T-helper 2 cell treated with Interferon-gamma antibody and Interleukin-4, amounts not matched to agents 5 μg/mL and 100 μg/mL, for 36 hours (primary cell): ENCODE measurements around the gene MRM2.
"Not testable (repeated sequence)": the region's sequence is repeated elsewhere in the genome, so short reads cannot be mapped to it uniquely, and the experiment has no call there.

Experiments
- DNase-seq: peaks from one replicate; pipeline ENCODE4 v3.0.0; 2021; ENCODE audit warnings: low spot score
- H3K27ac Mint-ChIP-seq: one replicate; pipeline ENCODE4 v1.8.0; 2021; ENCODE audit warnings: mild to moderate bottlenecking, mixed read lengths
- H3K27me3 Mint-ChIP-seq: one replicate; pipeline ENCODE4 v1.8.0; 2021; ENCODE audit warnings: low read depth, mixed read lengths
- H3K36me3 Mint-ChIP-seq: one replicate; pipeline ENCODE4 v1.8.0; 2021; ENCODE audit warnings: low read depth, mixed read lengths
- H3K4me1 Mint-ChIP-seq: one replicate; pipeline ENCODE4 v1.8.0; 2021; ENCODE audit warnings: low read depth, mixed read lengths
- H3K4me3 Mint-ChIP-seq: one replicate; pipeline ENCODE4 v1.8.0; 2022; ENCODE audit warnings: mild to moderate bottlenecking, moderate library complexity, mixed read lengths
- H3K9me3 Mint-ChIP-seq: one replicate; pipeline ENCODE4 v1.8.0; 2021; ENCODE audit warnings: mixed read lengths

MRM2 gene

DNA sequence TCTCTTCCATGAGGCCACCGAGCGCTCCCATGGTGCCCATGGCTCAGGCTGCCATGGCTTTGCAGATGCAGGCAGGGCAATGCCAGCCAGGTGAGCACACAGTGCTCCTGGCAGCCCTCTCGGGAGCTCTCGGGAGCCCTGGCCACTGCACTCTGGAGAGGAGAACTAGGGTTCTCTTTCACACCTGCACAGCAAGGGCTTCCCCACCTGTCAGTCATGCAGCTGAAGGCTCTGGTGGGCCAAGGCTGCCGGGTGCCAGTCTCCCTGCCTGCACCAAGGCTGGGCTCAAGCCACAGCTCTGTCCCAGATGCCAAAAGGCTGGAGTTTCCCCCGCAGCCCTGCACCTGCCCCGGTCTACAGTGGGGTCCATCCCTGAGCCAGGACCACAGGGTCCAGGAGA is 32.7 kb upstream of the MRM2 start:
- no peaks in the 10 kb centered on the region for H3K36me3 Mint-ChIP-seq
- H3K27ac Mint-ChIP-seq, result no peak overlapping the region
- no peak for DNase-seq
- no peaks in the 10 kb centered on the region for H3K27me3 Mint-ChIP-seq
- peaks cover under 1% of the 10 kb centered on the region for H3K4me1 Mint-ChIP-seq
- H3K9me3 Mint-ChIP-seq, result no peaks in the 10 kb centered on the region
- H3K4me3 Mint-ChIP-seq, result no peak overlapping the region

DNA sequence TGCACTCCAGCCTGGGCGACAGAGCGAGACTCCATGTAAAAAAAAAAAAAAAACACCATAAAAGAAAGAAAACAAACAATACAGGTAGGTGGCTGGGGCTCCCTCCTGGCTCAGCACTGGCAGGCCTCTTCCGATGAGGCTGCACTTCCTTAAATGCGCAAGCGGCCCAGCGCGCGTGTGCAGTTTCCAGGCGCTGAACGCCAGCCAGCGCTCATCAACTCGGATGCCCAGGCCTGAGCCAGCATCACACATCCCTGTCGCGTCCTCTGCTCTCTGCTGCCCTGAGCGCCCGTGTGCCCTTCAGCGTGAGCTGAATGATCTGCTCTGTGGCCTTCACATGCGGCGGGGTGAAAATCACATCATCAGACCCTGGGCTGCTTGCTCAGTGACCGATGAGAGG is 31.9 kb upstream of the MRM2 start:
- Mint-ChIP-seq H3K4me3 (no peak overlapping the region), H3K27me3 (no peaks in the 10 kb centered on the region), H3K27ac (no peak overlapping the region), H3K9me3 (no peaks in the 10 kb centered on the region), H3K36me3 (peaks cover 2% of the 10 kb centered on the region), H3K4me1 (no peaks in the 10 kb centered on the region)
- DNase-seq, result no peak

- Mint-ChIP-seq H3K4me1 (no peaks in the 10 kb centered on the region), H3K4me3 (no peak overlapping the region), H3K9me3 (no peaks in the 10 kb centered on the region), H3K27me3 (no peaks in the 10 kb centered on the region), H3K27ac (no peak overlapping the region), H3K36me3 (peaks cover 2% of the 10 kb centered on the region)
- no peak for DNase-seq
Measured at GRCh38 chr7:2272031-2272430, 30.0 kb upstream of the MRM2 start.

DNA sequence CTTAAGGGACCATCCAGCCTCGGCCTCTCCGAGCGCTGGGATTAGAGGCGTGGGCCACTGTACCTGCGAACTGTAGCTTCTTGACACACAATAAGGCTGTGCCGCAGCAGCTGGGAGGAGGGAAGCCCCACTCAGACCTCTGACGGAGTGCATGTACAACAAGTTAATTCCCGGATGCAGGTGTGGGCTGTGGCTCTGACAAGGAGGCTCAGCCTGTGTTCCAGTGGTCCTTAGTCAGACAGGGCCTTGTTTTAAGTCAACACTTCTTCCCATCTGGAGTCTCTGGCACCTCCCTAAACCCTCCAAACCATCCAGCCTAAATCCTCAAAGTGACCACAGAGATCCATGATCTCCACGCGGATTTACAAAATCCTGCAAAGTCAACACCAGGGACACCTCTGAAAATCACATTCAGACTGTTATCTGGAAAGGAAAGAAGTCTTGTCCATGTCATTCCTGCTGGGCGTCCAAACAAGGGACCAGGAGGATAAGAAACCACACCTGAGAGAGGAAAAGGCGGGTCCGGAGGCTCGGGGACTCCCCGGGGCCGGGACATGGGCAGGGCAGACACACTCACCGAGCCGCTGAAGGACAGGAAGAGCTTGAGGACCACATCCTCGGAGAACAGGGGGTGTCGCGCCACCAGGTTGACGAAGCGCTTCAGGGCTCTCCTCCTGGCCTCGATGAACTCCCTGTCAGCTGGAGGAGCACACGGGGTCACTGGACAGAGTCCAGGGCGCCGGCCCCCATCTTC is 29.4 kb upstream of the MRM2 start:
- no peaks in the 10 kb centered on the region for H3K4me1 Mint-ChIP-seq
- no peak overlapping the region for H3K27ac Mint-ChIP-seq
- DNase-seq, result no peak
- no peak overlapping the region for H3K4me3 Mint-ChIP-seq
- peaks cover 2% of the 10 kb centered on the region for H3K36me3 Mint-ChIP-seq
- H3K27me3 Mint-ChIP-seq, result no peaks in the 10 kb centered on the region
- no peaks in the 10 kb centered on the region for H3K9me3 Mint-ChIP-seq

GRCh38 chr7:2270495-2270894 is 28.5 kb upstream of the MRM2 start:
- Mint-ChIP-seq H3K4me3 (no peak overlapping the region), H3K4me1 (no peaks in the 10 kb centered on the region), H3K27ac (no peak overlapping the region), H3K27me3 (no peaks in the 10 kb centered on the region), H3K9me3 (no peaks in the 10 kb centered on the region), H3K36me3 (peaks cover 2% of the 10 kb centered on the region)
- DNase-seq, result no peak

DNA sequence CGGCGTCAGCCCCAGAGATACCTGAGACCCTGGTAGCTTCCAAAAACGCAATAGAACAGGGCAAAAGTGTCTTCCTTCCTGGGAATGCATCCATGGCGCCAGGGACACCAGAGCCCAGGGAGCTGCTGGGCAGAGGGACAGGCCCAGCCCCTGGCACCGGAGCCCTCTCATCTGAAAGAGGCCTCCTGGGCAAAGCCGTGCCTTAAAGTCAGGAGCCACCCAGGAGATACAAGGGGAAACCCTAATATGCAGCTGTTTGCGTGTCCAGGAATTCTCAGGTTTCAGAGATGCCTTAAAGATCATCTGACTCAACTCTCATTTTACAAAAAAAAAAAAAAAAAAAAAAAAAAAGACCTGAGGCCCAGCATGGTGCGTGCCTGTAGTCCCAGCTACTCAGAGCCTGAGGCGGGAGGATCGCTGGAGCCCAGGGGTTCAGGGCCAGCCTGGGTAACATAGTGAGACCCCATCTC is 28.0 kb upstream of the MRM2 start:
- Mint-ChIP-seq H3K4me3 (no peak overlapping the region), H3K27ac (no peak overlapping the region), H3K9me3 (no peaks in the 10 kb centered on the region), H3K36me3 (peaks cover 2% of the 10 kb centered on the region), H3K27me3 (no peaks in the 10 kb centered on the region), H3K4me1 (no peaks in the 10 kb centered on the region)
- no peak for DNase-seq

GRCh38 chr7:2269089-2269990 is 27.3 kb upstream of the MRM2 start:
- not testable (repeated sequence) for H3K27me3 Mint-ChIP-seq, H3K4me3 Mint-ChIP-seq, H3K9me3 Mint-ChIP-seq, H3K27ac Mint-ChIP-seq, H3K36me3 Mint-ChIP-seq, H3K4me1 Mint-ChIP-seq, DNase-seq

DNA sequence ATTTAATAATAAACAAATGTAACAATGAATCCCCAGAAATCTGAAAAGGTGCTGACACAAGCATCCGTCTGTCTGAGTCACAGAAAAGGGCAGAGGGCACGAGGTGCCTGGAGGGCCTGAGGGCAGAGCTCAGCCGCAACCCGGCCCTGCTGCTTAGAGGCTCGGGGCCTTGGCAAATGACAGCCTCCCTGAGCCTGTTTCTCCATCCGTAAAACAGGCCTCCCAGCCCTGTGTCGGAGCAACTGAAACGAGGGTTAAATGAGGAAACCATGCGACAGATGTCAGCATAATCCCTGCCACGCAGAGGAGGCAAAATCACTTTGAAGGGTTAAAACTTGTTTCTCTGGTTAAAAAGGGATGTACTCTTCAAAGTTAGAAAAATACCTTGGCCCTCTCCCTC is 24.9 kb upstream of the MRM2 start:
- no peak overlapping the region for H3K27ac Mint-ChIP-seq
- no peak for DNase-seq

DNA sequence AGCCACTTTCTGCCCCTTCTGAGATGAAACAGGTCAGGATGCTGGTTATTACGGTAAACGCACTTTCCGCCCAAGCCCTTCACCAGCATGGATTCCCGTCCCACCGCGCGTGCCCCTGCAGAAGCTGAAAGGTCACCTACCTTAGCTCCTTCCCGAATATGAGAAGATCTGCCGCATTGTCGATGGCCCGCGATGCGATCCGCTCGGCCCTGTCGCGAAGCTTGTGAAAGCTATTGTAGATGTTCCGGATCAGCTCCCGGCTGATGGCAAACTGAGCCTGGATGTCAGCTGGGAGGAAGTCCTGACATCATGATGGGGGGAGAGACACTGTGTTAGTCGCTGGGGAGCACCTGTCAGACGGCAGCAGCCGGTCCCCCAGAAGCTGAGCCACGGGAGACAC is 22.2 kb upstream of the MRM2 start:
- no peaks in the 10 kb centered on the region for H3K27me3 Mint-ChIP-seq
- no peak overlapping the region for H3K4me3 Mint-ChIP-seq
- no peak overlapping the region for H3K27ac Mint-ChIP-seq

More for the DNA sequence above, 24.9 kb upstream of the MRM2 start:
- Mint-ChIP-seq H3K27me3 (no peaks in the 10 kb centered on the region), H3K36me3 (peaks cover 6% of the 10 kb centered on the region), H3K4me1 (peaks cover under 1% of the 10 kb centered on the region), H3K9me3 (no peaks in the 10 kb centered on the region), H3K4me3 (no peak overlapping the region)

DNA sequence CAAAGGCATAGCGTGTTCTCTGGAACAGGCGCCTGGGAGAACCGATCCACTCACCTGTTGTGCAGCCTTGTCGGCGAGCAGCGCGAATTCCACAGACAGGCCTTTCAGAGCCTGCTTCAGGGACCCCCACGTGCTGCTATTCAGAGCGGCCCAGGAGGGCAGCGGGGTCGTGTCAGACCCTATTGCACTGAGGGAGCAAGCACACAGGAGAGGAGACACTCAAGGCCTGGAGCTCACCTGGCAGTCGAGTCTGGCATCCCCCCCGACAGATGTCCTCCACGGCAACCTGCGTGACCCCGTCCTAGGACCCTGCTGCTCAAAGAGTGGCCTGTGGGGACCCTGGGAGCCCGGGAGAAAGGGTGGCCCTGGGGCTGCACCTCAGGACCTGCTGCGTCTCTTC is 21.2 kb upstream of the MRM2 start:
- no peaks in the 10 kb centered on the region for H3K9me3 Mint-ChIP-seq
- DNase-seq, result no peak
- no peak overlapping the region for H3K27ac Mint-ChIP-seq
- H3K4me3 Mint-ChIP-seq, result no peak overlapping the region
- H3K36me3 Mint-ChIP-seq, result peaks cover 4% of the 10 kb centered on the region
- peaks cover 6% of the 10 kb centered on the region for H3K4me1 Mint-ChIP-seq
- no peaks in the 10 kb centered on the region for H3K27me3 Mint-ChIP-seq

More for the DNA sequence above, 22.2 kb upstream of the MRM2 start:
- DNase-seq, result no peak
- Mint-ChIP-seq H3K36me3 (peaks cover 4% of the 10 kb centered on the region), H3K9me3 (no peaks in the 10 kb centered on the region), H3K4me1 (peaks cover 6% of the 10 kb centered on the region)

DNA sequence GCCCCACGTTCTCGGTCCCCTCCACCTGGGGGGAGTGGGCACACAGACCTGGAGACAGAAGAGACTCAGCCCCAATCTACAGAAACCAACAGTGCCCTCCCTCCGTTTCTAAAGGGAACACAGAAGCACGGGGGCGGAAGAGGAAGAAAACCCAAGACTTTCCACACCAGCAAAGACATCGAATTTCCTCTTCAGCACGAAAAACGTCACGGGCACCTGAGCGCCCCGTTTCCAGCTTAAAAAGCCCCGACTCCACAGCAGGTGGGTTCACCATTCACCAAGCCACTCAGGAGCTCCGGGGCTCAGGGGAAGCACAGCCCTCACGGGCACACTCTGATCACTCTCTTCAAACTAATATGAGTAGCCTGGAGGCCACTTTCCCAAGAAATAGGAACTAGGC is 19.6 kb upstream of the MRM2 start:
- Mint-ChIP-seq H3K36me3 (peaks cover 4% of the 10 kb centered on the region), H3K27me3 (no peaks in the 10 kb centered on the region), H3K27ac (peak overlapping the region; percentile 81), H3K4me3 (peak overlapping the region; percentile 57), H3K4me1 (peaks cover 6% of the 10 kb centered on the region), H3K9me3 (no peaks in the 10 kb centered on the region)
- no peak for DNase-seq

GRCh38 chr7:2260820-2261219 is 18.8 kb upstream of the MRM2 start:
- DNase-seq, result no peak
- peaks cover 6% of the 10 kb centered on the region for H3K4me1 Mint-ChIP-seq
- no peak overlapping the region for H3K4me3 Mint-ChIP-seq
- H3K27me3 Mint-ChIP-seq, result no peaks in the 10 kb centered on the region
- H3K27ac Mint-ChIP-seq, result no peak overlapping the region
- H3K36me3 Mint-ChIP-seq, result peaks cover 4% of the 10 kb centered on the region
- no peaks in the 10 kb centered on the region for H3K9me3 Mint-ChIP-seq

- H3K27ac Mint-ChIP-seq, result peak overlapping the region; percentile 18
- H3K27me3 Mint-ChIP-seq, result no peaks in the 10 kb centered on the region
- H3K4me3 Mint-ChIP-seq, result no peak overlapping the region
- peaks cover 5% of the 10 kb centered on the region for H3K36me3 Mint-ChIP-seq
- peaks cover 6% of the 10 kb centered on the region for H3K4me1 Mint-ChIP-seq
- DNase-seq, result no peak
- H3K9me3 Mint-ChIP-seq, result no peaks in the 10 kb centered on the region
Measured at GRCh38 chr7:2259480-2259879, 17.5 kb upstream of the MRM2 start.

- no peak for DNase-seq
- H3K9me3 Mint-ChIP-seq, result no peaks in the 10 kb centered on the region
- peaks cover 6% of the 10 kb centered on the region for H3K4me1 Mint-ChIP-seq
- peaks cover 2% of the 10 kb centered on the region for H3K36me3 Mint-ChIP-seq
- H3K4me3 Mint-ChIP-seq, result no peak overlapping the region
- H3K27me3 Mint-ChIP-seq, result no peaks in the 10 kb centered on the region
- H3K27ac Mint-ChIP-seq, result no peak overlapping the region
Measured at GRCh38 chr7:2258661-2259365, 16.8 kb upstream of the MRM2 start.
